Endothelial cell (in vitro differentiated cells): ENCODE measurements around the gene NAA10. TPM values are rescaled to one million over a fixed set of nuclear protein-coding genes. Genes with fewer than 3 reads are reported as not detected.

Experiments used
- DNase-seq: peaks from one replicate; pipeline ENCODE4 v3.0.0; 2021; ENCODE audit warnings: low spot score
- H3K27ac Mint-ChIP-seq: one replicate; pipeline ENCODE4 v1.8.0; 2021; ENCODE audit warnings: mixed read lengths, inconsistent platforms; ENCODE audit not compliant: unreplicated experiment
- H3K27me3 Mint-ChIP-seq: one replicate; pipeline ENCODE4 v1.8.0; 2021; ENCODE audit warnings: mild to moderate bottlenecking, moderate library complexity, mixed read lengths, inconsistent platforms; ENCODE audit not compliant: unreplicated experiment
- H3K36me3 Mint-ChIP-seq: one replicate; pipeline ENCODE4 v1.8.0; 2021; ENCODE audit warnings: mild to moderate bottlenecking, low read depth, mixed read lengths, inconsistent platforms; ENCODE audit not compliant: unreplicated experiment
- H3K4me1 Mint-ChIP-seq: one replicate; pipeline ENCODE4 v1.8.0; 2021; ENCODE audit warnings: mild to moderate bottlenecking, mixed read lengths, inconsistent platforms; ENCODE audit not compliant: unreplicated experiment
- H3K4me3 Mint-ChIP-seq: one replicate; pipeline ENCODE4 v1.8.0; 2021; ENCODE audit warnings: mild to moderate bottlenecking, mixed read lengths, inconsistent platforms; ENCODE audit not compliant: unreplicated experiment
- H3K9me3 Mint-ChIP-seq: one replicate; pipeline ENCODE4 v1.8.0; 2021; ENCODE audit warnings: mixed read lengths, inconsistent platforms; ENCODE audit not compliant: unreplicated experiment
- total RNA-seq: library from RNA; stranded (reverse); fragmentation: NEBNext Ultra II Directional; extraction: Animal tissue kit (Norgen Biotek cat#: 25700); gene quantifications from one replicate; pipeline ENCODE4 v1.2.1, GENCODE V29; 2021; ENCODE audit not compliant: unreplicated experiment
- TF ChIP-seq, protein P1 (sequence below): fragments of 200-600 bp; sonication (generic); IDR thresholded peaks from one replicate; pipeline ENCODE4 v1.5.0; 2021; ENCODE audit warnings: antibody characterized with exemption; ENCODE audit not compliant: unreplicated experiment

The NAA10 gene
- total RNA-seq, 1 donor from 2014 or later = 85.5 TPM

GRCh38 chrX:153885968-153886903 is 48.6 kb downstream of the NAA10 start, which contains the start of gene L1CAM:
Gene L1CAM, minus strand, starts transcription at chrX:153886173. Its CDS starts 10,337 bp downstream, at chrX:153875836.
- H3K4me3 Mint-ChIP-seq = no peak within 1 kb of the TSS
- no peaks in the 10 kb centered on the region for H3K4me1 Mint-ChIP-seq
- DNase-seq = no peak
- TF ChIP-seq, protein P1, sequence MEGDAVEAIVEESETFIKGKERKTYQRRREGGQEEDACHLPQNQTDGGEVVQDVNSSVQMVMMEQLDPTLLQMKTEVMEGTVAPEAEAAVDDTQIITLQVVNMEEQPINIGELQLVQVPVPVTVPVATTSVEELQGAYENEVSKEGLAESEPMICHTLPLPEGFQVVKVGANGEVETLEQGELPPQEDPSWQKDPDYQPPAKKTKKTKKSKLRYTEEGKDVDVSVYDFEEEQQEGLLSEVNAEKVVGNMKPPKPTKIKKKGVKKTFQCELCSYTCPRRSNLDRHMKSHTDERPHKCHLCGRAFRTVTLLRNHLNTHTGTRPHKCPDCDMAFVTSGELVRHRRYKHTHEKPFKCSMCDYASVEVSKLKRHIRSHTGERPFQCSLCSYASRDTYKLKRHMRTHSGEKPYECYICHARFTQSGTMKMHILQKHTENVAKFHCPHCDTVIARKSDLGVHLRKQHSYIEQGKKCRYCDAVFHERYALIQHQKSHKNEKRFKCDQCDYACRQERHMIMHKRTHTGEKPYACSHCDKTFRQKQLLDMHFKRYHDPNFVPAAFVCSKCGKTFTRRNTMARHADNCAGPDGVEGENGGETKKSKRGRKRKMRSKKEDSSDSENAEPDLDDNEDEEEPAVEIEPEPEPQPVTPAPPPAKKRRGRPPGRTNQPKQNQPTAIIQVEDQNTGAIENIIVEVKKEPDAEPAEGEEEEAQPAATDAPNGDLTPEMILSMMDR = no peak
- H3K27me3 Mint-ChIP-seq = peaks cover 9% of the 10 kb centered on the region
- H3K9me3 Mint-ChIP-seq = no peaks in the 10 kb centered on the region
- no peak within 1 kb of the TSS for H3K27ac Mint-ChIP-seq
- no peaks in the 10 kb centered on the region for H3K36me3 Mint-ChIP-seq

- no peak overlapping the region for H3K4me3 Mint-ChIP-seq
- H3K9me3 Mint-ChIP-seq = no peaks in the 10 kb centered on the region
- no peak overlapping the region for H3K27ac Mint-ChIP-seq
- TF ChIP-seq, protein P1 = no peak
- H3K4me1 Mint-ChIP-seq = no peaks in the 10 kb centered on the region
- H3K27me3 Mint-ChIP-seq = peaks cover 9% of the 10 kb centered on the region
- H3K36me3 Mint-ChIP-seq = no peaks in the 10 kb centered on the region
- DNase-seq = no peak
Observed at GRCh38 chrX:153885208-153885787, 49.5 kb downstream of the NAA10 start.

- no peak for DNase-seq
- no peaks in the 10 kb centered on the region for H3K9me3 Mint-ChIP-seq
- H3K27ac Mint-ChIP-seq = no peak overlapping the region
- H3K4me3 Mint-ChIP-seq = peak overlapping the region; percentile 29
- H3K27me3 Mint-ChIP-seq = peaks cover 9% of the 10 kb centered on the region
- no peaks in the 10 kb centered on the region for H3K4me1 Mint-ChIP-seq
- TF ChIP-seq, protein P1 = no peak
- H3K36me3 Mint-ChIP-seq = no peaks in the 10 kb centered on the region
Observed at GRCh38 chrX:153884590-153884989, 50.2 kb downstream of the NAA10 start.

DNA sequence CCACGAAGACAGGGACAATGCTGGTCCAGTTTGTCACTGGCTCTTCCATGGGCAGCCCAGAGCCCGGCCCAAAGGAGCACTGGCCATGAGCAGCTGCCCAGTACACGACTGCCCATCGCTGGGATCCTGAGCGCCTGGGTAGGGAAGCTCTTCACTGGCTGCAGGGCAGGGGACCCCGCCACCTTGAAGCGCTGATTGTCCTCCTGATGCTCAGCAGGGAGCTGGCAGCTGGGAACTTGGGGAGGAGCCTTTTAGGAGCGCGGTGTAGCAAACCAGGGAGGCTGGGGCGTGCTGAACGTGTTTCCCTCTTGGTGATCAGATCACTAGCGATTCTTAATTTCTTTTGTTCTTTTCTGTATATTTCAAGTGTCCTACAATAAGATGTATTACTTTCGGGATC is 50.7 kb downstream of the NAA10 start:
- Mint-ChIP-seq H3K27me3 (peaks cover 9% of the 10 kb centered on the region), H3K36me3 (no peaks in the 10 kb centered on the region), H3K27ac (no peak overlapping the region), H3K4me3 (peak overlapping the region; percentile 29), H3K9me3 (no peaks in the 10 kb centered on the region), H3K4me1 (peaks cover under 1% of the 10 kb centered on the region)
- TF ChIP-seq, protein P1 = no peak
- no peak for DNase-seq
